ENCODE measurements around the gene PPM1J. TPM values are rescaled to one million over a fixed set of nuclear protein-coding genes. Genes with fewer than 3 reads are reported as not detected.
A peak's percentile ranks its signal among the peaks of the same experiment; 100 is the strongest.

PPM1J gene
- total and polyA plus RNA-seq, 9 of the 15 experiments (the other 6 are each of a cell fraction or from before 2014, with no cell fraction given), result 0.25 to 10.5 (median 4.2) TPM

DNA sequence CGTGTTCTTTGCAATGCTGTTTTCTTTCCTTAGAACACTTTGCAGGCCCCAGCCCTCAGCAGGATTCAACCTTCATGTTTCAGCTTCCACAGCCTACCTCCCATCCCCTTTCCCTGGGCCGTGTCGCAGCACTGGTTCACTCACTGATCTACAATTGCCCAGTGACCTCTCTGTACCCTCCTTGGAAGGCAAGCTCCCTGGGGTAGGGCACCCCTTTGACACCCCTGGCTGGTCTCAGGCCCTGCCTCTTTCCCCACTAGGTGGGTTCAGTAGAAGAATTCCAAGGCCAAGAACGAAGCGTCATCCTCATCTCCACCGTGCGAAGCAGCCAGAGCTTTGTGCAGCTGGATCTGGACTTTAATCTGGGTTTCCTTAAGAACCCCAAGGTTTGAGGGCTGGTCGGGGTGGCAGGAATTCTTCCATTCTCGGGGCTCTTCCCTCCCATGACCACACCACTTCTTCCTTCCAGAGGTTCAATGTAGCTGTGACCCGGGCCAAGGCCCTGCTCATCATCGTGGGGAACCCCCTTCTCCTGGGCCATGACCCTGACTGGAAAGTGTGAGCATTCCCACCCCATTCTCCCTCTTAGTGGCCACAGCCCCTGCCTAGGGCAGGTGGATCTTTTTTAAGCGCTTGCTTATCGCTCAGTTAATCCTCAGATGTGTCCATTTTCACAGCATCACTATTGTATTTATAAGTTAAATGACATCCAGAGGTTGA, 15.5 kb downstream of the PPM1J start:
- Histone ChIP-seq H3K27me3 (ENCODE audit: control insufficient read depth in 2 of 2, insufficient read depth in 2 of 2, low read length in 2 of 2) (no peaks in the 10 kb centered on the region), H3K4me2 (ENCODE audit: insufficient read depth, low read length) (peak overlapping the region; percentile 73), H3K9ac (ENCODE audit: insufficient read depth in 1 of 2, low read depth in 2 of 2, low read length in 2 of 2) (peak overlapping the region; percentile 82 to 88; a peak in 3 of 4 replicates), H3K9me3 (replicated peaks; ENCODE audit: control insufficient read depth, insufficient read depth, low read depth, low read length) (no peaks in the 10 kb centered on the region), H2AFZ (ENCODE audit: low read depth, low read length) (no peak overlapping the region), H3K79me2 (ENCODE audit: control insufficient read depth, insufficient read depth, low read length) (peaks cover 48% of the 10 kb centered on the region), H3K27ac (ENCODE audit: extremely low read depth, low read depth, low read length) (peak overlapping the region; percentile 97), H3K4me1 (replicated peaks in 1 of 2; ENCODE audit: control insufficient read depth in 2 of 2, insufficient read depth in 2 of 2, low read length in 2 of 2) (peaks cover 81 to 83% of the 10 kb centered on the region in 2 experiments), H3K4me3 (no peak overlapping the region; the same call in 1 of the 2 replicates), H3K36me3 (ENCODE audit: control insufficient read depth, insufficient read depth, low read length) (peaks cover 87% of the 10 kb centered on the region), H3K9me1 (ENCODE audit: control insufficient read depth, insufficient read depth, low read length) (no peaks in the 10 kb centered on the region), H4K20me1 (replicated peaks; ENCODE audit: control insufficient read depth, insufficient read depth, low read length) (no peaks in the 10 kb centered on the region)
- in situ Hi-C loops (cut with MboI) (no loop called here), intact Hi-C loops (cut with micrococcal nuclease) (loop anchor here (10.0 kb wide), 1 partner anchor 235 kb away; no protein-coding TSS in a partner anchor)
- BruUV-seq (replicated peaks), result no TSS peak
- 63% methylated on average over 13 of the region's 13 CpGs for WGBS (ENCODE audit: insufficient coverage, low coverage, missing lambda C conversion rate)
- ATAC-seq (no peak), FAIRE-seq (no peak), DNase-seq (ENCODE audit: extremely low read depth in 1 of 4, low spot score in 3 of 4) (peak in 1 of 4 experiments; percentile 21)
- ChIA-PET CTCF (ENCODE audit: low intra/inter-chr PET ratio) (no interaction called here), POLR2A (interaction anchor here (0.9 to 8.7 kb wide), 12 partner anchors 8 to 70 kb away, joined by 3 to 104 read pairs (median 9); partner anchors contain the start of genes MOV10 and PPM1J)
- TF ChIP-seq, protein P1, sequence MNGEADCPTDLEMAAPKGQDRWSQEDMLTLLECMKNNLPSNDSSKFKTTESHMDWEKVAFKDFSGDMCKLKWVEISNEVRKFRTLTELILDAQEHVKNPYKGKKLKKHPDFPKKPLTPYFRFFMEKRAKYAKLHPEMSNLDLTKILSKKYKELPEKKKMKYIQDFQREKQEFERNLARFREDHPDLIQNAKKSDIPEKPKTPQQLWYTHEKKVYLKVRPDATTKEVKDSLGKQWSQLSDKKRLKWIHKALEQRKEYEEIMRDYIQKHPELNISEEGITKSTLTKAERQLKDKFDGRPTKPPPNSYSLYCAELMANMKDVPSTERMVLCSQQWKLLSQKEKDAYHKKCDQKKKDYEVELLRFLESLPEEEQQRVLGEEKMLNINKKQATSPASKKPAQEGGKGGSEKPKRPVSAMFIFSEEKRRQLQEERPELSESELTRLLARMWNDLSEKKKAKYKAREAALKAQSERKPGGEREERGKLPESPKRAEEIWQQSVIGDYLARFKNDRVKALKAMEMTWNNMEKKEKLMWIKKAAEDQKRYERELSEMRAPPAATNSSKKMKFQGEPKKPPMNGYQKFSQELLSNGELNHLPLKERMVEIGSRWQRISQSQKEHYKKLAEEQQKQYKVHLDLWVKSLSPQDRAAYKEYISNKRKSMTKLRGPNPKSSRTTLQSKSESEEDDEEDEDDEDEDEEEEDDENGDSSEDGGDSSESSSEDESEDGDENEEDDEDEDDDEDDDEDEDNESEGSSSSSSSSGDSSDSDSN (IDR thresholded peaks at IDR 0.05; ENCODE audit: borderline replicate concordance in 1 of 2, low read depth in 2 of 2, low read length in 2 of 2), result 0 out of 4 replicates have a peak, but pooled peaks of 1 of the 2 experiments have one; percentile 25
- TF ChIP-seq ZNF354B (CRISPR knock-in tag; IDR thresholded peaks at IDR 0.05) (no peak), CBFA2T3 (IDR thresholded peaks at IDR 0.05) (no peak), POLR2B (IDR thresholded peaks at IDR 0.05; ENCODE audit: low read depth, partially characterized antibody) (peak; percentile 37), CSDE1 (IDR thresholded peaks at IDR 0.05) (no peak), ZFX (CRISPR knock-in tag; IDR thresholded peaks at IDR 0.05) (peak; percentile 48; the same call in 1 of the 2 replicates), MIER1 (IDR thresholded peaks at IDR 0.05; ENCODE audit: low read depth) (peak; percentile 3; the same call in 1 of the 2 replicates), SUPT5H (IDR thresholded peaks at IDR 0.05) (peak; percentile 20; the same call in 1 of the 2 replicates), TRIM24 (IDR thresholded peaks at IDR 0.05) (0 out of 4 replicates have a peak, but pooled peaks of 1 of the 2 experiments have one; percentile 11), EWSR1 (IDR thresholded peaks at IDR 0.05; ENCODE audit: borderline replicate concordance, low read depth, partially characterized antibody) (no peak), ZBED1 (IDR thresholded peaks at IDR 0.05) (no peak), ZNF431 (CRISPR knock-in tag; IDR thresholded peaks at IDR 0.05) (no peak)
- TF ChIP-seq, protein P2, sequence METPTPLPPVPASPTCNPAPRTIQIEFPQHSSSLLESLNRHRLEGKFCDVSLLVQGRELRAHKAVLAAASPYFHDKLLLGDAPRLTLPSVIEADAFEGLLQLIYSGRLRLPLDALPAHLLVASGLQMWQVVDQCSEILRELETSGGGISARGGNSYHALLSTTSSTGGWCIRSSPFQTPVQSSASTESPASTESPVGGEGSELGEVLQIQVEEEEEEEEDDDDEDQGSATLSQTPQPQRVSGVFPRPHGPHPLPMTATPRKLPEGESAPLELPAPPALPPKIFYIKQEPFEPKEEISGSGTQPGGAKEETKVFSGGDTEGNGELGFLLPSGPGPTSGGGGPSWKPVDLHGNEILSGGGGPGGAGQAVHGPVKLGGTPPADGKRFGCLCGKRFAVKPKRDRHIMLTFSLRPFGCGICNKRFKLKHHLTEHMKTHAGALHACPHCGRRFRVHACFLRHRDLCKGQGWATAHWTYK (CRISPR knock-in tag; IDR thresholded peaks at IDR 0.05), result no peak
- TF ChIP-seq, protein P3, sequence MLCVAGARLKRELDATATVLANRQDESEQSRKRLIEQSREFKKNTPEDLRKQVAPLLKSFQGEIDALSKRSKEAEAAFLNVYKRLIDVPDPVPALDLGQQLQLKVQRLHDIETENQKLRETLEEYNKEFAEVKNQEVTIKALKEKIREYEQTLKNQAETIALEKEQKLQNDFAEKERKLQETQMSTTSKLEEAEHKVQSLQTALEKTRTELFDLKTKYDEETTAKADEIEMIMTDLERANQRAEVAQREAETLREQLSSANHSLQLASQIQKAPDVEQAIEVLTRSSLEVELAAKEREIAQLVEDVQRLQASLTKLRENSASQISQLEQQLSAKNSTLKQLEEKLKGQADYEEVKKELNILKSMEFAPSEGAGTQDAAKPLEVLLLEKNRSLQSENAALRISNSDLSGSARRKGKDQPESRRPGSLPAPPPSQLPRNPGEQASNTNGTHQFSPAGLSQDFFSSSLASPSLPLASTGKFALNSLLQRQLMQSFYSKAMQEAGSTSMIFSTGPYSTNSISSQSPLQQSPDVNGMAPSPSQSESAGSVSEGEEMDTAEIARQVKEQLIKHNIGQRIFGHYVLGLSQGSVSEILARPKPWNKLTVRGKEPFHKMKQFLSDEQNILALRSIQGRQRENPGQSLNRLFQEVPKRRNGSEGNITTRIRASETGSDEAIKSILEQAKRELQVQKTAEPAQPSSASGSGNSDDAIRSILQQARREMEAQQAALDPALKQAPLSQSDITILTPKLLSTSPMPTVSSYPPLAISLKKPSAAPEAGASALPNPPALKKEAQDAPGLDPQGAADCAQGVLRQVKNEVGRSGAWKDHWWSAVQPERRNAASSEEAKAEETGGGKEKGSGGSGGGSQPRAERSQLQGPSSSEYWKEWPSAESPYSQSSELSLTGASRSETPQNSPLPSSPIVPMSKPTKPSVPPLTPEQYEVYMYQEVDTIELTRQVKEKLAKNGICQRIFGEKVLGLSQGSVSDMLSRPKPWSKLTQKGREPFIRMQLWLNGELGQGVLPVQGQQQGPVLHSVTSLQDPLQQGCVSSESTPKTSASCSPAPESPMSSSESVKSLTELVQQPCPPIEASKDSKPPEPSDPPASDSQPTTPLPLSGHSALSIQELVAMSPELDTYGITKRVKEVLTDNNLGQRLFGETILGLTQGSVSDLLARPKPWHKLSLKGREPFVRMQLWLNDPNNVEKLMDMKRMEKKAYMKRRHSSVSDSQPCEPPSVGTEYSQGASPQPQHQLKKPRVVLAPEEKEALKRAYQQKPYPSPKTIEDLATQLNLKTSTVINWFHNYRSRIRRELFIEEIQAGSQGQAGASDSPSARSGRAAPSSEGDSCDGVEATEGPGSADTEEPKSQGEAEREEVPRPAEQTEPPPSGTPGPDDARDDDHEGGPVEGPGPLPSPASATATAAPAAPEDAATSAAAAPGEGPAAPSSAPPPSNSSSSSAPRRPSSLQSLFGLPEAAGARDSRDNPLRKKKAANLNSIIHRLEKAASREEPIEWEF (CRISPR knock-in tag; IDR thresholded peaks at IDR 0.05), result 0 out of 2 replicates have a peak, but pooled peaks have one; percentile 7
